Stimulated activated CD8-positive, alpha-beta memory T cell treated with anti-CD3 and anti-CD28 coated beads, Interleukin-4, amount 100 ng/mL, for 4 hours (primary cell): Measurements from ENCODE around the gene SEC14L2.
"Not testable (repeated sequence)": the region's sequence is repeated elsewhere in the genome, so short reads cannot be mapped to it uniquely, and the experiment has no call there.

ENCODE experiments used
- DNase-seq, 2 donors: peaks; one replicate each; pipeline ENCODE4 v3.0.0-alpha.2; 2020; ENCODE audit warnings: low read depth in 2 of 2, low spot score in 1 of 2

Gene SEC14L2

DNA sequence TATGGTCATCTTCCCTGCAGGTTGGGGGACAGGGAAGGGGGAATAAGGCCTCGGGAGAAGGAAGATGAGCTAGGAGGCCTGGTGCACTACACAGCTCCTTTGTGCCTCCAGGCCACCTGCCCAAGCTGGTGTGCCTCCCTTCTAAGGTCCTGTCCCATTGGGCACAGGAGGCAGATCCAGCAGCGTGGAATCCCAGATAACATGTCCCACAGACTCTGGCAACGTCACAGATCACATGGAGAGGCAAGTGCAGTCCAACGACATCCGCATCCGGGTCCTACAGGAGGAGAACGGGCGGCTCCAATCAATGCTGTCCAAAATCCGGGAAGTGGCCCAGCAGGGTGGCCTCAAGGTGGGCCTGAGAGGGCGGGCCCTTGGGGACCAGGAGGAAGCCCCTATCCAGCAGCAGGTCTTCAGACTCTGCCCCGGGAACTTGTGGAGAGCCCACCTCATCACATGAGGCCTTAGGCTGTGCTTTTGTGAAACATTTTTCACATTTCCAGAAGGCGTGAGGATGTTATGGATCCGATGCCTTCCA is 21.4 kb upstream of the SEC14L2 start:
- no peak for DNase-seq

DNA sequence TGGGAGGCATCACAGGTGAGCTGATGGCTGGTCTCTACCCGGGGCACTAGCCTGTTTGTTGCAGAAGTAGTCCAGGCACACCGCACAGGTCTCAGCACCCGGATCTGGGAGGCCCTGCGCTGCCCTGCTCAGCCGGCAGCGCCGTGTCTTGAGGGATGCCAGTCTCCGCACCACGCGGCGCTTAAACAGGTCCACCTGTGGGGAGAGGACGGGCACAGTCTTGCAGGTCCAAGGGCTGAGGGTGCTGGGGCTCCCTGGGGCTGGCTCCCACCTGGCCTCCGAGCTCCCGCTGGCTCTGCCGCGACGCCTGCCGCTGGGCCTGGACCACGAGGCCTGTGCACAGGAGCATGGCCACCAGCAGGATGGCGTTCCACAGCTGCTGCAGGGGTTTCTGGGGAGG is 16.8 kb upstream of the SEC14L2 start:
- DNase-seq = no peak

DNA sequence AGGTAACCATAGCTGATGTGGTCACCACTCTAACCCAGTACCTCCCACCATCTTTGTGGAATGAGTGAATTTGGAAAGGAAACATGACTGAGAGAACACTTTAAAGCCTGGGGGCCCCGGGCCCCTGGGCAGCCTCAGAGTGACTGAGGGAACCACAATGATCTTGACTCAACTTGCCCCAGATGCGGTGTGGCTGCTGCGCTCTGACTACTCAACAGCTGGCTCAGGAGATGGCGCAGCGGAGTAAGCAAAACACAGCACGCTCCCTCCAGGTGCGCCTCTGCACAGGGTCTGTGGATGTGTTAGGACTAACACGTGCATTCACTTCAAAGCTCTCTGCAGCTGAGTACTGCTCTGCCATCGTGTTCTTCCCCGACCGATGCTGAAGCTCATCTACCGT is 15.6 kb upstream of the SEC14L2 start:
- DNase-seq = no peak

DNA sequence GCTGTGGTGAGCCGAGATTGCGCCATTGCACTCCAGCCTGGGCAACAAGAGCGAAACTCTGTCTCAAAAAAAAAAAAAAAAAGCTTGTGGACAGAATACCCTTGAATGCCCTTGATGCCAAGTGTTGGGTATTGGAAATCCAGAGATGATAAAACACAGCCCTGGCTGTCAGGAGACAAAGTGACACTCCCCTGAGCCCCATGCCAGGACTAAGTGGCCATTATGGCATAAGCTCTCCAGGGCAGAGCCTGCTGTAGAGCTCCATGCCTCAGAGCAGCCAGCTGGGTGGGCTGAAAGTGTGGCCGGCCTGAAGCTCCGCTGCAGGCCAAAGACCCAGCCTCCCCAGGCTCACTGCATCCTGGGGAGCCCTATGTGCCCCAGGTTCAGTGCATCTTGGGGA is 14.5 kb upstream of the SEC14L2 start:
- no peak for DNase-seq

DNA sequence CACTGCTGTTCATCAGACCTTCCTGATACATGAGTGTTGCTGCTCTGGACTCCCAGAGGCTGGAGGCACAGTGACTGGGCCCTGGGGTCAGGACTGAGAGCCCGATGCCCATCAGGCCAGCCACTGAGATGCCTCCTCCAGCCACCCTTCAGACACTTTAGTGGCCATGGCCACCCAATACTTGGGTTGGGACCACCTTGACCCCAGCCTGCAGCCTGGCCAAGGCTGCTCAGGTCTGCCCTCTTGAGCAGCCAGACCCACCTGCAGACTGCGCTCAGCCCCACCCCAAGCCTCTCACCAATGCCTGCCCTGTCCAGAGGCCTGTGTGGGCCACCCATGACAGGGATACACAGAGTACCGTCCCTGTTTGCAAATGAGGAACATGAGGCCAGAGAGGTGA is 13.8 kb upstream of the SEC14L2 start:
- no peak for DNase-seq

DNA sequence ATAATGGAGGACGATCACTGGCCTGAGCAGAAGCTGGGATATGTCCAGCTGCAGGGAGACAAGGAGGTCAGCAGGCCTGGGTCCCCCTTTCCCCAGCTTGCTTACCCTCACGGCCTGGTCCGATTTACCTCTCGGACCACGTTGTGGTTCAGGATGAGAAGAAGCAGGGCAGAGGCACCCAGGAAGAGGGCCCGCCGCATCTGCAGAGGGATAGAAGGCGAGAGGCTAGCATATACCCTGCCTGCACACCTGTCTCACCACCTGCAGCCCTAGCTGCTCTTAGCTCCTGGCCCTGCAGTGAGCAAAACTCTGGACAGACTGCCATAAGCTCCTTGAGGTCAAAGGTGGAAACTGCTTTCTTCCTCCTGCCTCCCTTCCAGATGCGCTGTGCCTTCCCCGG is 10.9 kb upstream of the SEC14L2 start:
- DNase-seq = no peak

DNA sequence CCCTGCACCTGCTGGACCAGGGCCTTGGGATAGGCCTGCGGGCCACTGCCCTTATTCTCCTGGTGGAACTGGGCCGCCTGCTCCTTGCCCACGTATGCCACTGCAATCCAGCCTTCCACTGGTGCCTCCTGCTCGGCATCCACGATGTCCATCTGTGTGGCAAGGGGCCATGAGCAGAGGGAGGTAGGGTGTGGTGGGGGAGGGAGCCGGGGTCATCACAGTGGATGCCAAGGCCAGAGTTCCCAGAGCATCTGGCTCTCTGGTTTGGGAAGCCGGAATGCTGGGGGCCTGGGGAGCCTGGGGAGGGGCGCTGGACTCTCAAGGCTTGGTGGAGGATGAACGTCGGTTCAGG is 10.2 kb upstream of the SEC14L2 start:
- DNase-seq = no peak

DNA sequence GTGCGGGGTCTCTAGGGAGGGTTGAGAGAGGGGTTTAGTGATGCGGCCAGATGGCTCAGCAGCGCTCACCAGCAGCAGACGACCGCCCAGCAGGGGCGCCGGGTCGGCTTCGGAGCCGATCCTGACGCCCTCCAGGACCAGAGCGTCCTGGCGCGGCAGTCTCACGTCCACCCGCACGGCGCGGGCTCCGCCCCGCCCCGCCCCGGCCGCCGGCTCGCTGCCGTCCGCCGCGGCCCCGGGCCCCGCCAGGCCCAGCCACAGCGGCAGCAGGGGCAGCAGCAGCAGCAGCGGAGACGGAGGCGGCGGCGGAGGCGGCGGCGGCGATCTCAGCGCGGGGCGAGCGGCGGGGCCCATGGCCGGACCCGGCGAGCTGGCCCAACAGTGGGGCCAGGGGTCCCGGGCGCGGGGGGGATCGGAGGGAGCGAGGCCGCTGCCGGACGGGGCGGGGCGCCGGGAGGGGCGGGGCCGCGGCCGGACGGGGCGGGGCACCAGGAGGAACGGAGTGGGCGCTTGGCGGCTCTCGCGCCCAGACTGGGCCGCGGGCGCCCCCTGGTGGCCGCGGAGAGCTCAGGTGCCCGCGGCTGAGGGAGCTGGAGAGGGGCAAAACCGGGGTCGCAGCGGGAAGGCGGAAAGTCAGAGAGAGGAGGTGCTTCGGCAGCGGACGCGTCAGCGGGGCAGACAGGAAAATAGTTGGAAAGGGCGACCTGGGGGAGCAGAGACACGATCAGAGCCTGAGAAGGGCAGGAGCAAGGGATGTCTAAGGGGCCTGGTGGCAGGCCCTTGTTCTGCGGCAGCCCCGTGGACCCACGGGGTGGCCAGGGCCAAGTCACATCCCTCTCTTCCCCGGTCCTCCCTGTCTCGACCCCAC is 9.6 kb upstream of the SEC14L2 start, which contains the start of gene RNF215:
Gene RNF215, minus strand, starts transcription at position 452 of the 868 bp plus-strand sequence. Its CDS starts 98 bp downstream, at position 354.
- peak; percentile 52 to 59 for DNase-seq

DNA sequence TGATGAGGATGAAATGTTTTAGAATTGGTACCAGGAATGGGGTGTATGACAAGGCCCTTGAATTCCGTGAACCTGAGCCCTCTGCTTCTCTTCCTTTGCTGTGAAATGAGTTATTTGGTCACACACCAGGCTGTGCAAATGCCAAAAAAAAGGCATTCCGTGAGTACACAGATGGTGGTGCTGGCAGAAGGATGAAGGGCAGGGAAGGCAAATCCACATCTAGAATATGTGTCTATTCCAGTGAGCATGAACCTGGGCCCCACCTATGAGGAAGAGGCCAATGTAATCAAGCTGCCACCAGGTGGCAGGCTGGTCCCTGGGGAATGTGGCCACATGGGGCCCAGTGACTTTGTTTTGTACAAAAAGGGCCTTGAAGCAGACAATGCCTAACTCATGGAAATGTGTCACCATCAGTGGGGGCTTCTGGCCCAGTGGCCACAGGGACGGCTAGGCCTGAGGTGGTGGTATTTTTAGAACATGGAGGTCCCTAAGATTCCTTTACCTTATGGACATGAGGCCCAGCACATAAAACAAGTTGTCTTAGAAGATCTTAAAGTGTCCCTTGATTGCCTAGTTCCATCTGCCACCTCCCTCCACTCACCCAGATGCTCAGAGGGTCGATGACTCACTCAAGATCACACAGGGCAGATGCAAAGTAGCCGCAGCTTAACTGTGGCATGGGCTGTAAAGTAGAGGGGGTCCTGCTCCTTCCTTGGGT is 5.7 kb upstream of the SEC14L2 start:
- DNase-seq = peak; percentile 48 to 52

DNA sequence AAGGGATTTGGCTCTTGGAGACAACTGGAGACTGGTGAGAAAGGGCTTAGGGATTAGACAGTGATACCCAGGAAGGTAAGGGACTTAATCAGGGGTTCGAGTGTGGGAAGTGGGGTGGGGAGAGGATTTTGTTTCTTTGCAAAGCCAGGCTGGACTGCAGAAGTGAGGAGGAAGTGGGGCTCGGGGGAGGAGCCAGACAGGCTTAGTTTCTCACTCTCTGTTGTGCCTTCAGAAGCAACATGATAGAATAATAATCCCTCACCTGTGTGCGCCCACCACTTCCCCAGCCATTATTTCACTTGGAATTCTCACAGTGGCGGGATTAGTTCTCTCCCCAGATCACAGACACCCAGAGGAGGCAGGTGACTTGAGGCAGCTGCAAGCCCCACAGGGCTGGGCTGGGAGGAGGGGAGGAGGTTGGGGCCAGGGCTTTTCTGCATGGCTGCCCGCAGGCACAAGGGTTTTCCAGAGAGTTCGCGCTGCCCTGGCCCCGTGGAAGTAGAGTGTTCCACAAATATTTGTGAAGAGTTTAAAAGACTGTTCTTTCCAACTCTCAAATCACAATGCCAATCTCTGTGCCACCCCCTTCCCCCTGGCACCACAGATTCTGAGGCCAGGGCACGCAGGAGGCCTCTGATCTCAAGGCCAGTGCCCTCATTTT is 4.0 kb upstream of the SEC14L2 start:
- DNase-seq = no peak

DNA sequence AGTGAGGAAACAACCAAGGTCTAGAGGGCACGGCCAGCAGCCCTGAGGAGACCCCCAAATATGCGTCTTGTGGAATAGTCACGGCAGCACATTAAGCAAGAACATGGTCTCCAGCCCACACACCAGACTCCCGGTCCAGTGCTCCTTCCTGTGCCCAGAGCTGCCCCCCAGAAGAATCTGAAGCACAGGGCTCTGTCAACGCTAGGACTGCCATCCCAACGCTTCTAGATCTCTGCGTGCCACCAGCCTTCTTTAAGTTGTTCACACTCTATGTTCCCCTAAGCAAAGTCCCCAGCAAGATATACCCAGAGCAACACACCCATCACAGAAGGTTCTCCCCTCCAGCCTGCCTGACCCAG is 3.5 kb upstream of the SEC14L2 start:
- DNase-seq = no peak

DNA sequence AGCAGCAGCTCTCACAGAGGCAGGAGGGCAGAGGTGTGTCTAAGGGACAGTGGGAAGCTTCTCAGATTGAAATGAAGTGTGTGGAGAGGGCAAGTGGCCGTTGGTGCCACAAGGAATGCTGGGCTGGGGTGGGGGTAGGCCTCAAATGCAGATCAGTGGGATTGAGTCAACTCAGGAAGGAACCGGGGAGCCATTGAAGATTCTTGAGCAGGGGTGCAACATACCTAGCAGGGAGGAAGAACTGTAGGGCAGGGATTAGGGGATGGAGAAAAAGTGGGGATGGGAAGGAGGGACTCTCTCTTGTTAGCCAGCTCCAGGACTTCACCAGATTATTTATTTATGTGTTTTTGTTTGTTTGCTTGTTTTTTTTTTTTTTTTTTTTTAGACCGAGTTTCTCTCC is 2.9 kb upstream of the SEC14L2 start:
- DNase-seq = no peak

DNA sequence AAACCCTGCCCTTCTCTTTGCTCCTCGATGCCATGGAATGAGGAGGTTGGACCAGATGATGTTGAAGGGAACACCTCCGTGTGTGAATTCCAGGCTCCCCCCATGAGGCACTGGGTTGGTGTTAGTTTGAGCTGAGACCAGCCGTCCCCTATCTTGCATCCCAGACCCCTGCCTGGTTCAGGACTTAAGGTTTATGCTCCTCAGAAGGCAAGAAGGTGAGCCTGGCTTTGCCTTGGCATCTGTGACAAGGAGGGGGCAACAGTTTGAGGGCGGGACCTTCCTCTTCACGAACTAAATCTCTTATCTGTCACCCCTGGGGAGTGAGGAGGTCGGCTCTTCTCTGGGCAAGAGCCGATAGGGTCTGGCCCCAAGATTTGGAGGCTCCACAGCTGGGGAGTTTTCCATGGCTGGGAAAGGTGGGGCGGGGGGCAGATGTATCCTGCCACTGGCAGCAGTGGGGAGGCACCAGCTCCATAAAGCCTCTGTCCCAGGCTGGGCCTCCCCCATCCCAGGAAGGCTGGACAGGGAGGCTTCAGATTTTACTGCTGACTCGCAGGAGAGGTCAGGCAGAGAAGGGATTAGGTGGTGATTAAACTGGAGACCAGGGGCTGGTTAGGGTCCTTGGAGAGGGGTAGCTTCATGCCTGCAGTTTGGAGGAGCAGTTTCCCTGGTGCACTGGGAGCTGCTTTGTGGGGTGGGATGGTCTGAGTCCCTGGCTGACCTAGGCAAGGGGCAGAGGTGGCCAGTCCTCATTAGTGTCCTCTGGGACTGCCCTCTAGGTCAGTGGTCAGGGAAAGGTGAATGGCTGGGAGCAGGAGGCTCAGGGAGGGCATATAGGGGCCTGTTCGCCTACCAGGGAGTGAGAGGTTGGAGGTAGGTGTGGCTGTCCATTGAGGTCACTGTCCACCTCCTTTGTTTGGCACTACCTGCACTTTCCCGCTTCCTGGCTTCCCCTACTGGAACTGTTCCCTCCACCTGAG is 1.1 kb downstream of the SEC14L2 start:
- DNase-seq = no peak

DNA sequence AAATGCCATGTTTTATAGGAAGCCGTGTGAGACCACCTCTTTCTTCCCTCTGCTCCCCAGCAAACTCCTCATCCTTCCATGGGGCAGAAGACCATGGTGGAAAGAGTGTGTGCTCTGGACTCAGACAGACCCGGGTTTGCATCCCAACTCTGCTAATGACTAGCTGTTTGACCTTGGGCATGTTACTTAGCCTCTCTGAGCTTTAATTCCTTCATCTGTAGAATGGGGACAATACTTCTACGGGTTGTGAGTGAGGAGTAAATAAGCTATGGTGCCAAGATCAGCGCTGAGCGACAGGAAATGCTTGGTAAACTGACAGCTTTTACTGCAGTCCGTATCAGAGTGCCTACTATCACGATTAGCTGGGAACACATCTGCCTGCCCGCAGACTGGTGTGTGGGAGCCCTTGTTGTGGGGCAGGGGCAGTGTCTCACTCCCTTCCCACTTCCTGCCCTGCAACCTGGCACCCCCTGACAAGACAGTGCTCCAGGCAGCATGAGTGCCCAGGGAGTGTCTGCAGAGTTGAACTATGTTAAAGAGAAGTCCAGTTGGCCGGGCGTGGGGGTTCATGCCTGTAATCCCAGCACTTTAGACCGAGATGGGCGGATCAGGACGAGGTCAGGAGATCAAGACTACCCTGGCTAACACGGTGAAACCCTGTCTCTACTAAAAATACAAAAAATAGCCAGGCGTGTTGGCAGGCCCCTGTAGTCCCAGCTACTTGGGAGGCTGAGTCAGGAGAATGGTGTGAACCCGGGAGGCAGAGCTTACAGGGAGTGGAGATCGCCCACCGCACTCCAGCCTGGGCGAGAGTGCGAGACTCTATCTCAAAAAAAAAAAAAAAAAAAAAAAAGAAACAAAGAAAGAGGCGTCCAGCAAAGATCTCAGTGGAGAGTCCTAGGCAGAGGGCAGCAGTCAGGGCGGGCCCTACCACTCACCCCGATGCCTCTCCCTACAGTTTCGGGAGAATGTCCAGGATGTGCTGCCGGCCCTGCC is 2.2 kb downstream of the SEC14L2 start:
- no peak for DNase-seq

DNA sequence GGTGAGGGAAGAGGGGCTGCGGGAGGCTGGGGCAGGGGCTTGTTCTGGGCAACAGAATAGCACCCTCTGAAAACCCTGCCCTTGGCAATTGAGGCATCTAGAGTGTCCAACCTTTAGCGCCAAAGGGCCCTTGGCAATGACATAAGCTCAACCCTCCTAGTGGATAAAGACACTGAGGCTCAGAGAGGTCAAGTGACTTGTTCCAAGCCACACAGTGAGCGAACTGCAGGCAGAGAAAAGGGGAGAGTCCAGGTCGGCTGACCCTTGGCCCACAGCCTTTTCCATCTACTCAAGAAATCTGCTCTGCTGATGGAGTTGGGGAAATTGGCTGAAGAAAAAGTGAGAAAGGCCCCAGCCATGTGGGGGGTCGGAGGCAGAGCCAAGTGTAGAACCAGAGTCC is 2.9 kb downstream of the SEC14L2 start:
- DNase-seq = no peak

DNA sequence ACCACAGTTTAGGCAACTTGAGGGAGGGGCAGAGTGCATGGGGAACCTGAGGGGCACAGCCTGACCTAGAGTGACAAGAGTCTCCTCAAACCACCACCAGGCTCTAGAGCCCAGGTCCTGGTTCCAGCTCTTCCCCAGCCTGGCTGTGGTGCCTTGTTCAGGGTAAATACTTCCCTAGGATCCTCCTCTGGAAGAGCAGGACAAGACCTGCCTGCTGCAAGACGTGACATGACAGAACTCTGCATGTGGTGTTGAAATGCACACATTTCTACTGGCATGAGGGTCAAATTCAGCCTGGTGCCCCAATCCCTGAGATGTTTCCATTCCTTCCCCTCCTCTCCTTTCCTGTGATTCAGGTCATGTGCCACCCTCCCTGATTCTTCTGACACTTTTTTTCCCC is 3.3 kb downstream of the SEC14L2 start:
- no peak for DNase-seq

DNA sequence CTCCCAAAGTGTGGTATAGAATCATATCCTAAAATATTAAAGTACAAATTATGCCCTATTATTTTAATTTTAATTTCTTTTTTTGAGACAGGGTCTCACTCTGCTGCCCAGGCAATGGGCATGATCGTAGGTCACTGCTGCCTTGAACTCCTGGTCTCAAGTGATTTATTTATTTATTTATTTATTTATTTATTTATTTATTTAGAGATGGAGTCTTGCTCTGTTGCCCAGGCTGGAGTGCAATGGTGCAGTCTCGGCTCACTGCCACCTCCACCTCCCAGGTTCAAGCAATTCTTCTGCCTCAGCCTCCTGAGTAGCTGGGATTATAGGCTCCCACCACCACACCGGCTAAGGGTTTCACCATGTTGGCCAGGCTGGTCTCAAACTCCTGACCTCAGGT is 4.2 kb downstream of the SEC14L2 start:
- not testable (repeated sequence) for DNase-seq

DNA sequence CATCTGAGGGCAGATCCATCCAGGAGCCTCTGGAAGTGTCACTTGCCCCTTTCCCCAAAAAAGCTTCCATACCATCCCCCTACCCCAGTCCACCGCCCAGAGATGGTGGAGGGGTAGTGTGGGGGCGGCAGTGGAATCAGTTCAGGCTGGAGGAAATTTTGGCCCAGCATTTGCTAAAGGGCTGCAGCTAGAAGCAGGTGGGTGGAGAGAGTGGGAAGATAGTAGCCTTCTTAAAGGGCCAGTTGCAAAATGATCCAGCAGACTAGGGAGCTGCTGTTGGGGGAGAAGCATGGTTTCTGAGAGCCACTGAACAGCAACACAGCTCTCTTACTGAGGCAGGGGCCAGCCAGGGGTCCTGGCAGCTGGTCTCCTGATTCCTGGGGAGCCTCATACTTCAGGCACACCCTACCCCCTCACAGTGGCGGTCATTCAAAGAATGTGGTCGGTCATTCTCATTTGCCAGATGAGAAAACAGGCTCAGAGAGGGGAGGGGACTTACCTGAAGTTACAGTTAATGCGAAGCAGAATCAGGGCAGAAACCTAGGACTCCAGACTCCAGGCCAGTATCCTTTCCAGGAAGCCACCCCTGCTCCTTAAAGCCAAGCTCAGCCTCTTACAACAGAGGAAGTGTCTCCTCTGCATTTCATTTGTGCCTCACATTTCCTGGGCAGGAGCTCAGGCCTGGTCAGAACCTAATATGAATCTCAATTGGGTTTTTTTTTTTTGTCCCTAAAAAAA is 5.4 kb downstream of the SEC14L2 start:
- no peak for DNase-seq

DNA sequence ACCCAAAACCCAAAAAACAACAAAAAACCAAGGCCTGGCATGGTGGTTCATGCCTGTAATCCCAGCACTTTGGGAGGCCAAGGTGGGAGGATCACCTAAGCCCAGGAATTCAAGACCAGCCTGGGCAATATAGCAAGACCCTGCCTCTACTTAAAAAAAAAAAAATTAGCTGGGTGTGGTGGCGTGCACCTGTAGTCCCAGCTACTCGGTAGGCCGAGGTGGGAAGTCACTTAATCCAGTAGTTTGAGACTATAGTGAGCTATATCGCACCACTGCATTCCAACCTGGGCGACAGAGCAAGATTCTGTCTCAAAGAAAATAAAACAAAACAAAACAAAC is 5.9 kb downstream of the SEC14L2 start:
- not testable (repeated sequence) for DNase-seq
